ENCODE results near the gene ANKMY1. TPM values are rescaled to one million over a fixed set of nuclear protein-coding genes. Genes with fewer than 3 reads are reported as not detected.

ANKMY1 gene
- total and polyA plus RNA-seq, 2 of the 13 experiments (the other 11 are each of a cell fraction or from before 2014, with no cell fraction given), result 11.7 to 18.8 TPM

GRCh38 chr2:240568678-240569522 lies 11.1 kb upstream of the ANKMY1 start (continued):
- no peak for TF ChIP-seq ZNF737 (CRISPR knock-in tag; IDR thresholded peaks at IDR 0.05; ENCODE audit: borderline replicate concordance)
- peak; percentile 66; the same call in 1 of the 2 replicates for TF ChIP-seq MED1 (CRISPR knock-in tag; IDR thresholded peaks at IDR 0.05)
- no peak for TF ChIP-seq RARA (CRISPR knock-in tag; IDR thresholded peaks at IDR 0.05)
- TF ChIP-seq ZBTB25 (CRISPR knock-in tag; IDR thresholded peaks at IDR 0.05), result peak; percentile 43; the same call in 1 of the 2 replicates
- no peak for TF ChIP-seq MEIS1 (CRISPR knock-in tag; IDR thresholded peaks at IDR 0.05; ENCODE audit: borderline replicate concordance)
- no peak for TF ChIP-seq BCLAF1 (IDR thresholded peaks at IDR 0.05)
- 0 out of 2 replicates have a peak, but pooled peaks have one; percentile 4 for TF ChIP-seq BHLHE40 (IDR thresholded peaks at IDR 0.05; ENCODE audit: low read length)
- no peak for TF ChIP-seq CENPBD1 (CRISPR knock-in tag; IDR thresholded peaks at IDR 0.05; ENCODE audit: borderline replicate concordance, low read depth)
- no peak for TF ChIP-seq THAP9 (CRISPR knock-in tag; IDR thresholded peaks at IDR 0.05; ENCODE audit: borderline replicate concordance)
- peak; percentile 63 for TF ChIP-seq GABPB1 (CRISPR knock-in tag; IDR thresholded peaks at IDR 0.05)
- TF ChIP-seq SAFB2 (CRISPR knock-in tag; IDR thresholded peaks at IDR 0.05; ENCODE audit: borderline replicate concordance, low read depth), result no peak
- TF ChIP-seq MXD1 (CRISPR knock-in tag; IDR thresholded peaks at IDR 0.05), result 0 out of 2 replicates have a peak, but pooled peaks have one; percentile 29
- TF ChIP-seq ATF7 (IDR thresholded peaks at IDR 0.05), result no peak
- TF ChIP-seq ATF7 (CRISPR knock-in tag; IDR thresholded peaks at IDR 0.05), result peak; percentile 52; the same call in 1 of the 2 replicates
- TF ChIP-seq ZSCAN29 (CRISPR knock-in tag; conservative IDR thresholded peaks at IDR 0.05), result 0 out of 2 replicates have a peak, but pooled peaks have one; percentile 33
- no peak for TF ChIP-seq NR2F6 (IDR thresholded peaks at IDR 0.05)
- no peak for TF ChIP-seq NR2F6 (CRISPR knock-in tag; IDR thresholded peaks at IDR 0.05)
- TF ChIP-seq FOXC1 (CRISPR knock-in tag; IDR thresholded peaks at IDR 0.05; ENCODE audit: borderline replicate concordance), result no peak
- TF ChIP-seq FOSL2 (CRISPR knock-in tag; IDR thresholded peaks at IDR 0.05), result no peak
- no peak for TF ChIP-seq ZNF512 (CRISPR knock-in tag; IDR thresholded peaks at IDR 0.05)

Data from HepG2 (cell line).